Ovary (tissue), 9 donors: ENCODE data around the gene TCF12. TPM values are rescaled to one million over a fixed set of nuclear protein-coding genes. Genes with fewer than 3 reads are reported as not detected.

Experiments
- DNase-seq, 5 donors: peaks; one replicate each; pipeline ENCODE4 v3.0.0-alpha.2; 2019 to 2020
- H3K27ac ChIP-seq, 2 donors: fragments of 200-600 bp; one replicate each; pipeline versions ENCODE4 v1.5.1 to v1.8.0; 2019 to 2022
- H3K27me3 ChIP-seq: fragments of 200-600 bp; one replicate; pipeline ENCODE4 v1.8.0; 2022
- H3K36me3 ChIP-seq: fragments of 200-600 bp; sonication (generic); one replicate; pipeline ENCODE4 v1.5.1; 2019
- H3K4me1 ChIP-seq: one replicate; pipeline ENCODE4 v1.8.1; 2013; ENCODE audit warnings: mild to moderate bottlenecking, moderate library complexity; ENCODE audit not compliant: insufficient read depth
- H3K4me3 ChIP-seq: fragments of 200-600 bp; sonication (generic); one replicate; pipeline ENCODE4 v1.5.1; 2017
- H3K9me3 ChIP-seq, 2 donors: fragments of 200-600 bp in 1 of 2; sonication (generic) in 1 of 2; one replicate each; pipeline versions ENCODE4 v1.5.1 to v1.8.1; 2013 to 2019; ENCODE audit warnings: mild to moderate bottlenecking in 1 of 2, moderate library complexity in 1 of 2
- EP300 ChIP-seq: sonication (generic); formaldehyde crosslinking; IDR thresholded peaks from one replicate; pipeline ENCODE4 v1.6.1; 2017; ENCODE audit warnings: antibody characterized with exemption
- POLR2A ChIP-seq: fragments of 450-650 bp; IDR thresholded peaks from one replicate; pipeline ENCODE4 v1.6.1; 2017; ENCODE audit warnings: antibody characterized with exemption, mild to moderate bottlenecking, moderate library complexity
- WGBS, 3 donors: extraction: QIAGEN DNeasy Blood & Tissue Kit in 1 of 3; methylation state at CpG; one replicate each; pipeline versions ENCODE4 v1.1.5 to v1.1.7; 2013 to 2017; 5-methylcytosine and 5-hydroxymethylcytosine counted together
- intact Hi-C, 4 donors: fragments of 100-400 bp; cut with DNase I; formaldehyde crosslinking; loops; one replicate each; pipeline versions ENCODE4 v1.11.0 to v1.15.1; 2022 to 2023
- polyA plus RNA-seq, 2 donors: library from polyadenylated mRNA; stranded (reverse); fragments of 200-250 nt in 1 of 2; fragments of 350-450 nt in 1 of 2; fragmentation: Illumina TruSeq in 1 of 2; extraction: RNeasy Lipid Tissue Mini Kit (QIAGEN cat#74804) in 1 of 2; gene quantifications; one replicate each; pipeline ENCODE4 v1.2.3, GENCODE V29; 2013 to 2014
- total RNA-seq, 7 donors: library from RNA; depleted of rRNA in 2 of 7; stranded (reverse); fragments of >200 nt in 2 of 7; fragmentation: NEBNext Ultra II Directional in 3 of 7; extraction: Animal tissue kit (Norgen Biotek cat#: 25700) in 3 of 7; gene quantifications; one replicate each; pipeline versions ENCODE4 v1.1.0 to v1.2.4, GENCODE V29; 2016 to 2023
- TF ChIP-seq, protein P1 (sequence below), 3 donors: fragments of 450-650 bp in 2 of 3; fragments of 200-600 bp in 1 of 3; IDR thresholded peaks; one replicate each; pipeline versions ENCODE4 v1.5.1 to v1.8.0; 2016 to 2022; ENCODE audit warnings: antibody characterized with exemption in 3 of 3, mild to moderate bottlenecking in 1 of 3
- donor health status: DM: no; HTN: no; CAD: no; lungs with moderate emphysema.
- donor health status: DM: no; HTN: no; CAD: no.
- donor health status: Bipolar disorder and iron deficiency.
- donor health status: DM: yes; HTN: yes; CAD: no.
- donor health status: DM: no; HTN: no; CAD: no.
- donor health status: DM: yes; HTN: yes; CAD: no.

The TCF12 gene
- total and polyA plus RNA-seq, 9 donors = 28.6 to 150 (median 116) TPM

DNA sequence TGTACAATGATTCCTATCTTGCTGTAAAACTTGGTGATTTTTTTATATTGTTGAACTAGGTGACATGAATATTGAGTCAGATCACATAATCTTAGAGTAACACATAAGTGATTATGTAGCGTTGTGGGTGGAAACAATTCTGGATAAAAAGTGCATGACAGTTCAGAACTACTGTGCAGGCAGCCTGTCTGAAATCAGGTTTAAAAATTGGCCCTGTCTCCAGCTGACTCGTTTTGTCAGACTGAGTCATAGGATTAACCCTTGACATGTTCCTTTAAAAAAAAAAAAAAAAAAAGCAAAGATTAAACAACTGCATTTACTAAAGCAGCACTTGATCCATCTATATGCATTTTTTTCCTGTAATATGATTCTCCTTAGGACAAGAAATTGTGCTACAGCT is 297.8 kb downstream of the TCF12 start:
- peaks cover 4% of the 10 kb centered on the region for H3K4me1 ChIP-seq

DNA sequence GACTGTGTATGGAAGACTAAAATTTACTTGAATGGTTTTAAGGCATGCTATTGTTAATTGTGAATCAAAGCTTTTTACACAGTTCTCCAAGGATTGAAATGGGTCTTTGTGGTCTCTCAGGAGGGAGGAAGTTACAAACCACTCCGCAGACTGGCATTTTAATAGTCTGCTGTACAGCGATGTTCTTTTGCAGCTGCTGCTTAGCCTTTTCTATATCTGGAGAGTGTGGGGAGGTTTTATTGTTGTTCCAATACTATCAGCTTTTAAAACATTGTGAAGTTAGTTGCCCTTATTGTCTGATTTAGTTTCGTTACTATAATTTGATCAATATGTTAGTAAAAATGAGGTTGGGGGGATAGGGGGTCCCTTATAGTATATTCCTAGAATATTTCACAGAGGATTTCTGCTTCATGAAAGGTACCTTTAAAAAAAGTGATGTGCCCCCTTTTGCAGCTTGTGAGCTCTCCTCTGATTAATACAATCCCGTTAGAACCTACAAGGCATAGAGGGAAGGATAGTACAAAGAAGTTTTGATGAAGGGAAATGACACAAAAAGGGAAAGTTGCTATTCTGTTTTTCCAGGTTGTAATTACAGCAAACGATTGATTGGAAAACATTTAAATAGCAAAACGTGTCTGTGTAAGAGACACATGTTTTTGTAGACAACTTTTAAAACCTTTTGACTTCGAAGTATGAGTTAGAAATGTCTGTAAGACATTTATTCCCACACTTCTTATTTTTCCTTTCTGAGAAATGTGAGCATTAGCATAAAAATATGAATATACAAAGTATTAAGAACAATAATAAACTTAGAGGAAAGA is 299.5 kb downstream of the TCF12 start:
- no peak for TF ChIP-seq EP300
- TF ChIP-seq POLR2A = no peak
- TF ChIP-seq, protein P1, sequence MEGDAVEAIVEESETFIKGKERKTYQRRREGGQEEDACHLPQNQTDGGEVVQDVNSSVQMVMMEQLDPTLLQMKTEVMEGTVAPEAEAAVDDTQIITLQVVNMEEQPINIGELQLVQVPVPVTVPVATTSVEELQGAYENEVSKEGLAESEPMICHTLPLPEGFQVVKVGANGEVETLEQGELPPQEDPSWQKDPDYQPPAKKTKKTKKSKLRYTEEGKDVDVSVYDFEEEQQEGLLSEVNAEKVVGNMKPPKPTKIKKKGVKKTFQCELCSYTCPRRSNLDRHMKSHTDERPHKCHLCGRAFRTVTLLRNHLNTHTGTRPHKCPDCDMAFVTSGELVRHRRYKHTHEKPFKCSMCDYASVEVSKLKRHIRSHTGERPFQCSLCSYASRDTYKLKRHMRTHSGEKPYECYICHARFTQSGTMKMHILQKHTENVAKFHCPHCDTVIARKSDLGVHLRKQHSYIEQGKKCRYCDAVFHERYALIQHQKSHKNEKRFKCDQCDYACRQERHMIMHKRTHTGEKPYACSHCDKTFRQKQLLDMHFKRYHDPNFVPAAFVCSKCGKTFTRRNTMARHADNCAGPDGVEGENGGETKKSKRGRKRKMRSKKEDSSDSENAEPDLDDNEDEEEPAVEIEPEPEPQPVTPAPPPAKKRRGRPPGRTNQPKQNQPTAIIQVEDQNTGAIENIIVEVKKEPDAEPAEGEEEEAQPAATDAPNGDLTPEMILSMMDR (IDR thresholded peaks at IDR 0.05) = no peak
- intact Hi-C loops = loop anchor here in 2 of 4 donors (10.0 kb wide), 2 partner anchors 63 to 723 kb away; no protein-coding TSS in a partner anchor
- Histone ChIP-seq H3K9me3 (no peaks in the 10 kb centered on the region), H3K4me1 (peaks cover 4% of the 10 kb centered on the region), H3K36me3 (no peaks in the 10 kb centered on the region), H3K27me3 (no peaks in the 10 kb centered on the region), H3K27ac (no peak overlapping the region), H3K4me3 (no peak overlapping the region)
- DNase-seq = no peak
- WGBS, 3 donors = 20 to 25% (median 21%) methylated on average over 7 of the region's 7 CpGs

More for the DNA sequence above, 297.8 kb downstream of the TCF12 start:
- no peaks in the 10 kb centered on the region for H3K27me3 ChIP-seq
- intact Hi-C loops = loop anchor here in 2 of 4 donors (10.0 kb wide), 2 partner anchors 61 to 721 kb away; no protein-coding TSS in a partner anchor
- H3K36me3 ChIP-seq = no peaks in the 10 kb centered on the region
- no peak for DNase-seq
- TF ChIP-seq, protein P1 (IDR thresholded peaks at IDR 0.05) = no peak
- no peak for TF ChIP-seq POLR2A
- TF ChIP-seq EP300 = no peak
- H3K4me3 ChIP-seq = no peak overlapping the region
- 11 to 16% (median 11%) methylated on average over 2 of the region's 2 CpGs for WGBS, 3 donors
- no peak overlapping the region for H3K27ac ChIP-seq
- H3K9me3 ChIP-seq = no peaks in the 10 kb centered on the region

DNA sequence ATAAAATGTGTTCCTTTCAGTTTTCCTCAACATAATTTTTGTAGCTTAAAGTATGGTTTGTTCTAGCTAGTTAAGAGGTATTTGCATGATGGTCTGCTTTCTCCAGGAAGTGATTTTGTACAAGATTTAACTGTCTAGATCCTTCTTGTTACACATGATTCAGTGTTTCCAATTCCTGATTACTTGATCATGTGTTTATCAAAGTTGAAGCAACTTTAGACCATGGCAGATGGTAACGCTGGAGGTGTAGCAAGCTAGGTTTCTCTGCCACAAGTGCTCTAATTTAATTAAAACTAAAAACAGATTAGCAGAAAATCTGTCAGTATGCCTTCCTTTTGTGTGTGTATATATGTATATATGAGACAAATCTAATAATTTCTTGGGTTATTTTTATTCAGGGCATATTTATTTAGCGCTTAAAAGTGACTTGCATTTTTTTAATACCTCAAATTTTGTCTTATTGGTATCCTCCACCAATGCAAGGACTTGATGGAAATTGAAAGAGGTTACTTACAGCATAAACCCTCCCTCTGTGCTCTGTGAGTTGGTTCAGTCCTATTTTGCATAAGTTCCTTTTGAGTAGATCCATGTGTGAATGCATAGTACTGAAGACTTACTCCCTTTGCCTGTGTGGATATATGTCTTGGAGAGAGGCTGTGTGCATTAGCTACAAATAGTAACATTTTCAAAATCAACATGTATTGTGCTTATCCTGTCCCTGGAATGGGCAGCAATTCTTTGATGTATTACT is 300.6 kb downstream of the TCF12 start:
- H3K27ac ChIP-seq = no peak overlapping the region
- WGBS, 3 donors = 88 to 90% (median 90%) methylated on average over 2 of the region's 2 CpGs
- intact Hi-C loops = loop anchor here in 2 of 4 donors (10.0 kb wide), 2 partner anchors 64 to 724 kb away; no protein-coding TSS in a partner anchor
- no peak for TF ChIP-seq POLR2A
- TF ChIP-seq, protein P1 (IDR thresholded peaks at IDR 0.05) = no peak
- TF ChIP-seq EP300 = no peak
- no peak overlapping the region for H3K4me3 ChIP-seq
- no peak for DNase-seq
- no peaks in the 10 kb centered on the region for H3K9me3 ChIP-seq
- no peaks in the 10 kb centered on the region for H3K27me3 ChIP-seq
- no peaks in the 10 kb centered on the region for H3K36me3 ChIP-seq
- H3K4me1 ChIP-seq = peaks cover 3% of the 10 kb centered on the region

DNA sequence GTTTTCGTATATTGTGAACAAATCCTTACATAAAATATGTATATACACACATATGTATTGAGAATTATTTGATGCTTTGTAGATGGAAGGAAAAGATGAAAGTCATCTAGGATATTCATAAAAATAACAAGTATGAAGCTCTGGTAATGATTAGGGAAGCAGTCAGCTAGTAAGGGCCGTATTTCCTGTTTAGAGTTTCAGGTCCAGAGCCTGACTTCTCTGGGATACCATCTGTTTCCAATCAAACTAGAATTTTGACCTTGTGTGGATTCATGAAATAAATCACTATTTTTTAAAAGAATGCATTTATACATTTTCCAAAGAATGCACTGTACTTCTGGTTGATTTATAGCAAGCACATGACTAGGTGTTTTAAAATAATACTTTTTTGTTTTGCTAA is 301.8 kb downstream of the TCF12 start:
- no peaks in the 10 kb centered on the region for H3K9me3 ChIP-seq
- 27 to 47% (median 45%) methylated on average over 2 of the region's 2 CpGs for WGBS, 3 donors
- H3K4me1 ChIP-seq = peaks cover 3% of the 10 kb centered on the region
- no peak for DNase-seq
- intact Hi-C loops = no loop called here
- H3K4me3 ChIP-seq = no peak overlapping the region
- no peak overlapping the region for H3K27ac ChIP-seq
- no peaks in the 10 kb centered on the region for H3K27me3 ChIP-seq
- H3K36me3 ChIP-seq = no peaks in the 10 kb centered on the region
- no peak for TF ChIP-seq POLR2A
- TF ChIP-seq, protein P1 (IDR thresholded peaks at IDR 0.05) = no peak
- no peak for TF ChIP-seq EP300
